Type B pancreatic cell (in vitro differentiated cells): ENCODE measurements around the gene PDE6D. TPM values are rescaled to one million over a fixed set of nuclear protein-coding genes. Genes with fewer than 3 reads are reported as not detected.

Source experiments
- DNase-seq: peaks from one replicate; pipeline ENCODE4 v3.0.0; 2021; ENCODE audit warnings: mixed read lengths; ENCODE audit not compliant: unreplicated experiment; ENCODE audit errors: extremely low spot score
- H3K27ac Mint-ChIP-seq: 2 replicates; pipeline ENCODE4 v1.8.0; 2021; ENCODE audit warnings: mild to moderate bottlenecking, mixed read lengths
- H3K27me3 Mint-ChIP-seq: 2 replicates; pipeline ENCODE4 v1.8.0; 2021; ENCODE audit warnings: mixed read lengths
- H3K36me3 Mint-ChIP-seq: 2 replicates; pipeline ENCODE4 v1.8.0; 2021; ENCODE audit warnings: mixed read lengths
- H3K4me1 Mint-ChIP-seq: one replicate; pipeline ENCODE4 v1.8.0; 2021; ENCODE audit warnings: mixed read lengths; ENCODE audit not compliant: unreplicated experiment
- H3K4me3 Mint-ChIP-seq: 2 replicates; pipeline ENCODE4 v1.8.0; 2021; ENCODE audit warnings: mild to moderate bottlenecking, mixed read lengths
- H3K9me3 Mint-ChIP-seq: 2 replicates; pipeline ENCODE4 v1.8.0; 2021; ENCODE audit warnings: mixed read lengths
- total RNA-seq: library from RNA; stranded (reverse); gene quantifications from 2 replicates; pipeline ENCODE4 v1.2.1, GENCODE V29; 2021; ENCODE audit warnings: low replicate concordance
- TF ChIP-seq, protein P1 (sequence below): fragments of 200-600 bp; sonication (generic); conservative IDR thresholded peaks from 2 replicates; pipeline ENCODE4 v1.5.0; 2021; ENCODE audit warnings: antibody characterized with exemption, mild to moderate bottlenecking

Gene PDE6D
- total RNA-seq, 1 donor from 2014 or later: 24.3 TPM

DNA sequence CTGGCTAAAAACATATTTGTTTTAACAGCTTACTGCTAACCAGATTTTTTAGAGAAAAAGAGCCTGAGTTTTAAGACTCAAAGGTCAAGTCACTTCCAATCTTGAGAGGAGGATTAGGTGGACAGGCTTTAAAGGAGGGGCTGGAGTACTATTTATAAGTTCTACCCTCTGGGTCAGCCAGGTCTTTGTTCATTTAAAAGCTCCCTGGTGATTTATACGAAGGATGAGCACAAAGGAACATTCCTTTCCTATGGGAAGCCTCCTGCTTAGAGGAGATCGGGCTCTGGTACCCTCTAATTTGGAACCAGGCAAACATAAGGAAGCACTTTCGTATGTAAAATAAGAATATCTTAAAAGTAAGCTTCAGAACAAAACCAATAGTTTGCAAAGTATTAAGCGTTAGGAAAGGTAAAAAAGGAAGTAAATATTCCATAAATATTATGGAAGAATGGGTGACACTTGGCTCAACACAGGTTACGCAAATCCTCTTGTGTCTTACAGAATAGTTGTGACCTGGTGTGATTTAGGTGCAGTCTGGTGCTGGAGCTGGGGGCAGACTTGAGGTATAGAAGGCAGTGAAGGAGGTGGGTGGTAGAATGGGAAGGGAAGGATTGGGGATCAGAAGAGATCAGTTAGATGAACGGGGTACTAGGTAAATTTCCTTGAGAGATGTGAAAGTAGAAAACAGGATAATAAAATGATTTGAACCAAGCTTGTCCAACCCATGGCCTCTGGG lies 35.6 kb downstream of the PDE6D start:
- DNase-seq: no peak
- H3K27me3 Mint-ChIP-seq: no peaks in the 10 kb centered on the region
- no peaks in the 10 kb centered on the region for H3K9me3 Mint-ChIP-seq
- H3K27ac Mint-ChIP-seq: no peak overlapping the region
- no peaks in the 10 kb centered on the region for H3K36me3 Mint-ChIP-seq
- H3K4me1 Mint-ChIP-seq: peaks cover 7% of the 10 kb centered on the region
- TF ChIP-seq, protein P1, sequence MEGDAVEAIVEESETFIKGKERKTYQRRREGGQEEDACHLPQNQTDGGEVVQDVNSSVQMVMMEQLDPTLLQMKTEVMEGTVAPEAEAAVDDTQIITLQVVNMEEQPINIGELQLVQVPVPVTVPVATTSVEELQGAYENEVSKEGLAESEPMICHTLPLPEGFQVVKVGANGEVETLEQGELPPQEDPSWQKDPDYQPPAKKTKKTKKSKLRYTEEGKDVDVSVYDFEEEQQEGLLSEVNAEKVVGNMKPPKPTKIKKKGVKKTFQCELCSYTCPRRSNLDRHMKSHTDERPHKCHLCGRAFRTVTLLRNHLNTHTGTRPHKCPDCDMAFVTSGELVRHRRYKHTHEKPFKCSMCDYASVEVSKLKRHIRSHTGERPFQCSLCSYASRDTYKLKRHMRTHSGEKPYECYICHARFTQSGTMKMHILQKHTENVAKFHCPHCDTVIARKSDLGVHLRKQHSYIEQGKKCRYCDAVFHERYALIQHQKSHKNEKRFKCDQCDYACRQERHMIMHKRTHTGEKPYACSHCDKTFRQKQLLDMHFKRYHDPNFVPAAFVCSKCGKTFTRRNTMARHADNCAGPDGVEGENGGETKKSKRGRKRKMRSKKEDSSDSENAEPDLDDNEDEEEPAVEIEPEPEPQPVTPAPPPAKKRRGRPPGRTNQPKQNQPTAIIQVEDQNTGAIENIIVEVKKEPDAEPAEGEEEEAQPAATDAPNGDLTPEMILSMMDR: no peak
- H3K4me3 Mint-ChIP-seq: no peak overlapping the region

DNA sequence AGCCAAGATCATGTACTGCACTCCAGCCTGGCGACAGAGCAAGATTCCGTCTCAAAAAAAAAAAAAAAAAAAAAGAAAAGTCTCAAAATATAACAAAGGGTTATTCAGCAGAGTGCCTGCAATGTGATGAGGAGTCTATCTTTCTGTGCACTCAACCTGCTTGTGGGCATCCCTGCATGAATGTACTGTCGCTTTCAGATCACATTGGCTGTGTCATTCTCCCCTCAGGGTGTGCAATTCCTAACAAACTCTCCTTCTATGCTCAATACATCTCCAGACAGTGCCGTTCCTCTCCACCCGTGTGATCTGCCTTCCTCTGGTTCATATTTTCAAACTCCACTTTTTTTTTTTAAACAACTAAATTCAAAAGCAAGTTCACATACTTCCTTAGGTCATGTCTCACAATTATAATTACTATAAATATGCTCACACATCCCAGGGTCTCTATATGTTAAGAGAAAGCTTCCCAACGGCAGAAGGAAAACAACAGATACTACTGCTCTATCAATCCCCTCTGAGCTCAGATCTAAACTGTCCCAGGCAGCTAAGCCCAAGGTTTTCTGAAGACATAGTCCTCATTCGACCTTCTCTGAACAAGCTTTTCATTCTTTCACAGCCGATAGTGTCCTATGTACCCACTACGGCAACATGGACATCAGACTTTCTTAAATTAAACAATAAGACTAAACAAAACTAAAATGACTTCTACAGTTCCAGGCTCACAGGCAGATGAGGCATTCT lies 37.5 kb downstream of the PDE6D start:
- no peak overlapping the region for H3K4me3 Mint-ChIP-seq
- peaks cover 7% of the 10 kb centered on the region for H3K4me1 Mint-ChIP-seq
- TF ChIP-seq, protein P1: no peak
- no peaks in the 10 kb centered on the region for H3K9me3 Mint-ChIP-seq
- peaks cover 5% of the 10 kb centered on the region for H3K36me3 Mint-ChIP-seq
- H3K27me3 Mint-ChIP-seq: no peaks in the 10 kb centered on the region
- no peak for DNase-seq
- H3K27ac Mint-ChIP-seq: no peak overlapping the region

DNA sequence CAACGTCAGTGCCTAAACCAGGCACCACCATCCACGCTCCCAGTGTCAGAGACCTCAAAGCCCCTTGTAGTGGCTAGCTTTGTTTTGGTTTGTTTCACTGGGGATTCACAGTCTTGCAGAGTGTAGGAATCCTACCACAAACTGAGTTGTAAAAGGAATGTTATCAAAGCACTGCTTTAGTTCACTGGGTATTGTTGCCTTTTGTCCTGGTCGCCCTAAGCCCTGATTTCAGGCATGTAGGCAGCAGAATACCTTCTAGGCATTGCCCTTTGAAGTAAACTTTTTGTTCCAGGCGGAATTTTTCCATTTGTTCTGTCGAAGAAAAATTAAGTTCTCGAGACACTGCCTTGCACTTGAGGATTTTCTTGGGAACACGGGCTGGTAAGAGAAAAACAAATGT lies 43.3 kb downstream of the PDE6D start:
- H3K4me3 Mint-ChIP-seq: no peak overlapping the region
- peaks cover 10% of the 10 kb centered on the region for H3K36me3 Mint-ChIP-seq
- H3K4me1 Mint-ChIP-seq: no peaks in the 10 kb centered on the region
- no peaks in the 10 kb centered on the region for H3K9me3 Mint-ChIP-seq
- DNase-seq: no peak
- H3K27ac Mint-ChIP-seq: no peak overlapping the region
- H3K27me3 Mint-ChIP-seq: no peaks in the 10 kb centered on the region
- TF ChIP-seq, protein P1: no peak

DNA sequence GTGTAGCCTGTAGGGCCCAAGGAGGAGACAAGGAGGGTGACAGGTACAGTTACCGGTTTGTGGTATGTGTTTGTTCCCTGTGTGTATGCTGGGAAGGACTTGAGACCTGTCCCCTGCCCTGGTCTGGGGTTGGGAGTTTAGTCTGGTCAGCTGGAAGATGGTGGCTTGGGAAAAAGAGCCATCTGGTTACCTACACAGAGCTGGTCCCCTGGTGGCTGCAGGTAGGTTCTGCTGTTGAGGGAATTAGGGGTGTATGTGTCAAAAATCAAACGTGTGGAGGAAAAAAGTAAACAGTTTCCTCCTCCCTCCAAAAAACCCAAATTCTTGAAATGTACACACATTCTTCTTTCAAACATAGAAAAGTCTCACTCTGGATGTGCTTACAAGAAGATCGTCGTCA lies 48.5 kb downstream of the PDE6D start:
- Mint-ChIP-seq H3K4me1 (peaks cover 3% of the 10 kb centered on the region), H3K27me3 (no peaks in the 10 kb centered on the region), H3K4me3 (no peak overlapping the region), H3K27ac (no peak overlapping the region), H3K36me3 (peaks cover 4% of the 10 kb centered on the region), H3K9me3 (no peaks in the 10 kb centered on the region)
- TF ChIP-seq, protein P1: no peak
- no peak for DNase-seq

DNA sequence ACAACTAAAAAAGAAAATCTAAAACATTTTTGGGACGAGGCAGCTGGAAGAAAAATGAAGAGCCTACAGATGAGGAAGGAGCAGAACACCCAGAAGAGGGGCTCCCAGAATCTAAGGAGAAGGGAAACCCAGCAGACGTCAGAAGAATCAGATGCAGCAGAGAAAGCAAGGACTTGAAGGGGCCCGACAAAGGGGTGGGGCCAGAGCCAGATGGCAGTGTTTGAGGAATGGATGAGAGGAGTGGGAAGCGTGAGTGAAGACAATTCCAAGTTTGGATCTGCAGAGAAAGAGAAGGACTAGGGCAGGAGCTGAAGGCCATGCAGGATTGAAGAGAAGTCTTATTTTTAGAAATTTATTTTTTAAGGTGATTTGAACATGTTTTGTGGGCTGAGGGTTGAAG lies 53.5 kb downstream of the PDE6D start:
- Mint-ChIP-seq H3K36me3 (peaks cover 4% of the 10 kb centered on the region), H3K4me3 (no peak overlapping the region), H3K27ac (no peak overlapping the region), H3K4me1 (peaks cover 6% of the 10 kb centered on the region), H3K9me3 (no peaks in the 10 kb centered on the region), H3K27me3 (no peaks in the 10 kb centered on the region)
- TF ChIP-seq, protein P1: no peak
- no peak for DNase-seq
